Measurements from ENCODE around the gene FBXW12.
"Not testable (repeated sequence)": the region's sequence is repeated elsewhere in the genome, so short reads cannot be mapped to it uniquely, and the experiment has no call there.

The FBXW12 gene

GRCh38 chr3:48400824-48401433 lies 28.9 kb downstream of the FBXW12 start:
- no peak overlapping the region for H3K27ac ChIP-seq (ENCODE audit: low read depth in 2 of 2, low read length in 2 of 2)
- no peak overlapping the region for H3K9ac ChIP-seq (ENCODE audit: low read depth in 1 of 2, low read length in 2 of 2)
- no peak overlapping the region for H3K4me3 ChIP-seq (ENCODE audit: low read length in 2 of 2)

GRCh38 chr3:48401434-48401901 lies 29.4 kb downstream of the FBXW12 start:
- H3K9me3 ChIP-seq (ENCODE audit: control insufficient read depth in 2 of 2, low read length in 2 of 2); H3K4me3 ChIP-seq (ENCODE audit: low read length in 2 of 2); H3K9ac ChIP-seq (ENCODE audit: low read depth in 1 of 2, low read length in 2 of 2); H3K27me3 ChIP-seq (ENCODE audit: control insufficient read depth in 2 of 2, insufficient read depth in 2 of 2, low read length in 2 of 2); H3K4me1 ChIP-seq (ENCODE audit: control insufficient read depth in 2 of 2, insufficient read depth in 2 of 2, low read length in 2 of 2): not testable (repeated sequence)
- Histone ChIP-seq H3K27ac (ENCODE audit: low read depth in 2 of 2, low read length in 2 of 2) (peak overlapping the region; percentile 35 to 40), H3K36me3 (ENCODE audit: control insufficient read depth in 2 of 2, insufficient read depth in 2 of 2, low read length in 2 of 2) (peaks cover 10 to 25% of the 10 kb centered on the region in 2 donors)

More at GRCh38 chr3:48400824-48401433, 28.9 kb downstream of the FBXW12 start:
- Histone ChIP-seq H3K36me3 (ENCODE audit: control insufficient read depth in 2 of 2, insufficient read depth in 2 of 2, low read length in 2 of 2) (peaks cover 10 to 22% of the 10 kb centered on the region in 2 donors), H3K4me1 (ENCODE audit: control insufficient read depth in 2 of 2, insufficient read depth in 2 of 2, low read length in 2 of 2) (no peaks in the 10 kb centered on the region), H3K27me3 (ENCODE audit: control insufficient read depth in 2 of 2, insufficient read depth in 2 of 2, low read length in 2 of 2) (no peaks in the 10 kb centered on the region), H3K9me3 (ENCODE audit: control insufficient read depth in 2 of 2, low read length in 2 of 2) (no peaks in the 10 kb centered on the region)

GRCh38 chr3:48402281-48402732 lies 30.3 kb downstream of the FBXW12 start:
- no peaks in the 10 kb centered on the region for H3K9me3 ChIP-seq (ENCODE audit: control insufficient read depth in 2 of 2, low read length in 2 of 2)
- no peaks in the 10 kb centered on the region for H3K4me1 ChIP-seq (ENCODE audit: control insufficient read depth in 2 of 2, insufficient read depth in 2 of 2, low read length in 2 of 2)
- H3K27ac ChIP-seq (ENCODE audit: low read depth in 2 of 2, low read length in 2 of 2) = peak overlapping the region; percentile 45 to 50
- no peak overlapping the region for H3K4me3 ChIP-seq (ENCODE audit: low read length in 2 of 2)
- peaks cover 18 to 25% of the 10 kb centered on the region in 2 donors for H3K36me3 ChIP-seq (ENCODE audit: control insufficient read depth in 2 of 2, insufficient read depth in 2 of 2, low read length in 2 of 2)
- no peak overlapping the region for H3K9ac ChIP-seq (ENCODE audit: low read depth in 1 of 2, low read length in 2 of 2)
- H3K27me3 ChIP-seq (ENCODE audit: control insufficient read depth in 2 of 2, insufficient read depth in 2 of 2, low read length in 2 of 2) = no peaks in the 10 kb centered on the region

GRCh38 chr3:48402907-48403306 lies 30.9 kb downstream of the FBXW12 start:
- Histone ChIP-seq H3K9ac (ENCODE audit: low read depth in 1 of 2, low read length in 2 of 2) (no peak overlapping the region), H3K9me3 (ENCODE audit: control insufficient read depth in 2 of 2, low read length in 2 of 2) (no peaks in the 10 kb centered on the region), H3K27ac (ENCODE audit: low read depth in 2 of 2, low read length in 2 of 2) (peak overlapping the region; percentile 45 to 50), H3K27me3 (ENCODE audit: control insufficient read depth in 2 of 2, insufficient read depth in 2 of 2, low read length in 2 of 2) (no peaks in the 10 kb centered on the region), H3K4me1 (ENCODE audit: control insufficient read depth in 2 of 2, insufficient read depth in 2 of 2, low read length in 2 of 2) (no peaks in the 10 kb centered on the region), H3K4me3 (ENCODE audit: low read length in 2 of 2) (no peak overlapping the region), H3K36me3 (ENCODE audit: control insufficient read depth in 2 of 2, insufficient read depth in 2 of 2, low read length in 2 of 2) (peaks cover 20 to 25% of the 10 kb centered on the region in 2 donors)

GRCh38 chr3:48403533-48404439 lies 31.8 kb downstream of the FBXW12 start:
- no peaks in the 10 kb centered on the region for H3K4me1 ChIP-seq (ENCODE audit: control insufficient read depth in 2 of 2, insufficient read depth in 2 of 2, low read length in 2 of 2)
- H3K36me3 ChIP-seq (ENCODE audit: control insufficient read depth in 2 of 2, insufficient read depth in 2 of 2, low read length in 2 of 2) = peaks cover 26 to 28% of the 10 kb centered on the region in 2 donors

GRCh38 chr3:48404440-48405342 lies 32.7 kb downstream of the FBXW12 start:
- H3K4me3 ChIP-seq (ENCODE audit: low read length in 2 of 2) = no peak overlapping the region
- no peak overlapping the region for H3K9ac ChIP-seq (ENCODE audit: low read depth in 1 of 2, low read length in 2 of 2)
- no peaks in the 10 kb centered on the region for H3K4me1 ChIP-seq (ENCODE audit: control insufficient read depth in 2 of 2, insufficient read depth in 2 of 2, low read length in 2 of 2)
- no peaks in the 10 kb centered on the region for H3K9me3 ChIP-seq (ENCODE audit: control insufficient read depth in 2 of 2, low read length in 2 of 2)
- H3K36me3 ChIP-seq (ENCODE audit: control insufficient read depth in 2 of 2, insufficient read depth in 2 of 2, low read length in 2 of 2) = peaks cover 34 to 37% of the 10 kb centered on the region in 2 donors
- H3K27me3 ChIP-seq (ENCODE audit: control insufficient read depth in 2 of 2, insufficient read depth in 2 of 2, low read length in 2 of 2) = no peaks in the 10 kb centered on the region
- H3K27ac ChIP-seq (ENCODE audit: low read depth in 2 of 2, low read length in 2 of 2) = no peak overlapping the region

More at GRCh38 chr3:48403533-48404439, 31.8 kb downstream of the FBXW12 start:
- H3K27me3 ChIP-seq (ENCODE audit: control insufficient read depth in 2 of 2, insufficient read depth in 2 of 2, low read length in 2 of 2) = no peaks in the 10 kb centered on the region
- H3K27ac ChIP-seq (ENCODE audit: low read depth in 2 of 2, low read length in 2 of 2) = no peak overlapping the region
- H3K9ac ChIP-seq (ENCODE audit: low read depth in 1 of 2, low read length in 2 of 2) = no peak overlapping the region
- H3K9me3 ChIP-seq (ENCODE audit: control insufficient read depth in 2 of 2, low read length in 2 of 2) = no peaks in the 10 kb centered on the region
- H3K4me3 ChIP-seq (ENCODE audit: low read length in 2 of 2) = no peak overlapping the region

GRCh38 chr3:48405343-48405881 lies 33.4 kb downstream of the FBXW12 start:
- no peak overlapping the region for H3K27ac ChIP-seq (ENCODE audit: low read depth in 2 of 2, low read length in 2 of 2)
- peaks cover 38 to 42% of the 10 kb centered on the region in 2 donors for H3K36me3 ChIP-seq (ENCODE audit: control insufficient read depth in 2 of 2, insufficient read depth in 2 of 2, low read length in 2 of 2)

GRCh38 chr3:48405971-48406370 lies 34.0 kb downstream of the FBXW12 start:
- H3K36me3 ChIP-seq (ENCODE audit: control insufficient read depth in 2 of 2, insufficient read depth in 2 of 2, low read length in 2 of 2) = peaks cover 44 to 48% of the 10 kb centered on the region in 2 donors
- H3K9ac ChIP-seq (ENCODE audit: low read depth in 1 of 2, low read length in 2 of 2) = no peak overlapping the region
- no peaks in the 10 kb centered on the region for H3K27me3 ChIP-seq (ENCODE audit: control insufficient read depth in 2 of 2, insufficient read depth in 2 of 2, low read length in 2 of 2)
- no peaks in the 10 kb centered on the region for H3K9me3 ChIP-seq (ENCODE audit: control insufficient read depth in 2 of 2, low read length in 2 of 2)
- H3K4me1 ChIP-seq (ENCODE audit: control insufficient read depth in 2 of 2, insufficient read depth in 2 of 2, low read length in 2 of 2) = no peaks in the 10 kb centered on the region
- H3K27ac ChIP-seq (ENCODE audit: low read depth in 2 of 2, low read length in 2 of 2) = no peak overlapping the region
- H3K4me3 ChIP-seq (ENCODE audit: low read length in 2 of 2) = no peak overlapping the region

More at GRCh38 chr3:48405343-48405881, 33.4 kb downstream of the FBXW12 start:
- no peaks in the 10 kb centered on the region for H3K9me3 ChIP-seq (ENCODE audit: control insufficient read depth in 2 of 2, low read length in 2 of 2)
- no peaks in the 10 kb centered on the region for H3K4me1 ChIP-seq (ENCODE audit: control insufficient read depth in 2 of 2, insufficient read depth in 2 of 2, low read length in 2 of 2)
- H3K27me3 ChIP-seq (ENCODE audit: control insufficient read depth in 2 of 2, insufficient read depth in 2 of 2, low read length in 2 of 2) = no peaks in the 10 kb centered on the region
- no peak overlapping the region for H3K9ac ChIP-seq (ENCODE audit: low read depth in 1 of 2, low read length in 2 of 2)
- H3K4me3 ChIP-seq (ENCODE audit: low read length in 2 of 2) = no peak overlapping the region

Data from mucosa of rectum (tissue), 2 donors.